Activated CD4-positive, alpha-beta T cell treated with anti-CD3 and anti-CD28 coated beads, Interleukin-2, amount 50 U/mL, for 48 hours (primary cell): ENCODE results near the gene NT5DC1.

ENCODE experiments used
- DNase-seq, 2 experiments: peaks; one replicate each; pipeline ENCODE4 v3.0.0-alpha.2; 2020

The NT5DC1 gene

GRCh38 chr6:116248577-116248976 lies 147.9 kb downstream of the NT5DC1 start:
- no peak for DNase-seq

GRCh38 chr6:116251568-116252384 lies 151.1 kb downstream of the NT5DC1 start:
- no peak for DNase-seq

- DNase-seq = no peak
Observed at GRCh38 chr6:116253188-116253504, 152.5 kb downstream of the NT5DC1 start.

GRCh38 chr6:116253505-116254296 lies 153.0 kb downstream of the NT5DC1 start, which contains the start of gene TSPYL4:
TSPYL4 (minus strand) TSS chr6:116254075; CDS start chr6:116254008, 67 bp downstream.
- DNase-seq = peak; percentile 88 to 91

- DNase-seq = no peak
Observed at GRCh38 chr6:116254297-116255056, 153.8 kb downstream of the NT5DC1 start.

- no peak for DNase-seq
Observed at GRCh38 chr6:116255246-116255800, 154.7 kb downstream of the NT5DC1 start.

- DNase-seq = no peak
Observed at GRCh38 chr6:116256694-116257093, 156.0 kb downstream of the NT5DC1 start.

- no peak for DNase-seq
Observed at GRCh38 chr6:116258520-116258919, 157.9 kb downstream of the NT5DC1 start.

- no peak for DNase-seq
Observed at GRCh38 chr6:116263353-116263752, 162.7 kb downstream of the NT5DC1 start.

- DNase-seq = no peak
Observed at GRCh38 chr6:116265041-116265829, 164.6 kb downstream of the NT5DC1 start.

GRCh38 chr6:116266803-116267202 lies 166.2 kb downstream of the NT5DC1 start:
- DNase-seq = no peak

GRCh38 chr6:116267836-116268588 lies 167.4 kb downstream of the NT5DC1 start:
- no peak for DNase-seq

GRCh38 chr6:116268589-116269293 lies 168.1 kb downstream of the NT5DC1 start:
- DNase-seq = no peak

- DNase-seq = no peak
Observed at GRCh38 chr6:116271149-116271708, 170.6 kb downstream of the NT5DC1 start.

GRCh38 chr6:116277124-116277523 lies 176.5 kb downstream of the NT5DC1 start:
- DNase-seq = no peak

GRCh38 chr6:116278481-116278829 lies 177.8 kb downstream of the NT5DC1 start:
- no peak for DNase-seq

- DNase-seq = peak; percentile 24 to 34
Observed at GRCh38 chr6:116278854-116279231, 178.2 kb downstream of the NT5DC1 start.

GRCh38 chr6:116279232-116280160 lies 178.8 kb downstream of the NT5DC1 start, which contains the start of gene TSPYL1:
TSPYL1 (minus strand) TSS chr6:116279930; CDS start chr6:116279830, 100 bp downstream.
- DNase-seq = peak; percentile 92 to 94
